ENCODE data around the gene ILKAP. TPM values are rescaled to one million over a fixed set of nuclear protein-coding genes. Genes with fewer than 3 reads are reported as not detected.

The ILKAP gene
- total and polyA plus RNA-seq, 2 donors = 22.3 to 67.0 TPM

DNA sequence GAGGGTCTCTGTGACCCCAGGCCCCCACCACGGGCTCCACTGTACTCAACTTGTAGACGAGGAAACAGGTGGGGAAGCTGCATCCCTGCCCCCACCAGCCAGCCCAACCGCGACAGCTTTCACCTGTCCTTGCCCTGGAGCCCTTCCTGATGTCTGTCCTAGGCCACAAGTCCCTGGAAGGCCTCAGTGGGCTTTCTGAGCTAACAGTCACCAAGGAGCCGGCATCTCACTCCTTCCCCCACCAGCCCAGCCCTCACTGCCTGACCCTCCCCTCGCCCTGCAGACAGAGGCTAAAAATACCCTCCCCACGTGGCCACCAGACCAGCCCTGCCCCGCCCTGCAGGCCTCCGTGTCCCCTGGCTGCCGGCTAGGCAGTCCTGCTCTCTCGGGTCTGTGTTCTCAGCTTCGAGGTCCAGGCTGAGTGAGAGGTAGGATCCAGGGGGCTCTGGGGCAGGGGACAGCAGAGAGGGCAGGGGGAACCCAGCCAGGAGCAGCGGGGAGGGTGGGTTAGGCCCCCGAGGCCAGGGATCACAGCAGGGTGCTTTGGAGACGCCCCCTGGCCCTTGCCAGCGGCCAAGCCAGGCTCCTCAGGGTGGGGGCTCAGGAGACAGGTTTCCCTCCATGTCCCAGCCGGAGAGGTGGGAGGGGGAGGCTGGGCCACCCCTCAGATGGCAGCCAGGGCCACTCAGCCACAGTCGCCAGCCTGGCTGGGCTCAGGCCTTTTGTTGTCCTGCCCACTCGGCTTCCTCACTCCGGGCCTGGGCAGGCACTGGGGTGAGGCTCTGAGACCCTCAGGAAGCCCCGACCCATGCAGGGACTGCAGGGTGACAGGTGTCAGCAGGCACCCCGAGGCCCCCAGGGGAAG lies 64.9 kb downstream of the ILKAP start, which contains the start of gene KLHL30:
KLHL30 (plus strand) TSS at position 338 of the 865 bp plus-strand sequence. CDS start 2,087 bp downstream, outside the sequence.
- H3K4me1 ChIP-seq (ENCODE audit: control insufficient read depth in 2 of 2, insufficient read depth in 2 of 2, low read length in 2 of 2) = no peaks in the 10 kb centered on the region
- WGBS = 88% methylated on average over 22 of the region's 22 CpGs
- H3K27me3 ChIP-seq (ENCODE audit: control insufficient read depth in 2 of 2, insufficient read depth in 1 of 2, low read length in 1 of 2) = no peaks in the 10 kb centered on the region
- no peaks in the 10 kb centered on the region for H3K9me3 ChIP-seq (ENCODE audit: control insufficient read depth in 2 of 2, insufficient read depth in 1 of 2, low read length in 1 of 2)
- H3K27ac ChIP-seq (ENCODE audit: low read depth in 1 of 2, low read length in 1 of 2) = no peak within 1 kb of the TSS
- H3K36me3 ChIP-seq (ENCODE audit: control insufficient read depth in 2 of 2, insufficient read depth in 2 of 2, low read length in 1 of 2) = no peaks in the 10 kb centered on the region
- no peak for DNase-seq (ENCODE audit: low read depth in 6 of 9, low spot score in 9 of 9)
- no peak within 1 kb of the TSS for H3K4me3 ChIP-seq (ENCODE audit: low read length in 2 of 2)

DNA sequence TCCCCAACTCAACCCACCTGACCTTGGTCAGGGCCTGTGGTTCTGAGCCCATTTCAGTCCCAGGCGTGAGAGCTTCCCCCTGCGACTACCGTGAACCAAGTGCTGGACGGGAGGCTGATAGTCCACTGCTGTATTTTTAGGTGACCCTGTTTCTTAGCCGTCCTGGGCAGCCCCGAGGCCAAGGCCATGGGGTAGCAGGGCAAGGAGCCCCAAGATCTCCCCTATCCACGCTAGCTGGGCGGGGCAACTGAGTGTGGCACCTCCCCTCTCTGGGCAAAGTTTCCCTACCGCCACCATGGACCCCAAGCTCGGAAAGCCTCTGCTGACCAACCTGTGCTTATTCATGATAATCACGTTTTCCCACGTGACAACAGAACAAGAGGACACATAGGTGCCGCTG lies 65.6 kb downstream of the ILKAP start:
- 97% methylated on average over 13 of the region's 13 CpGs for WGBS

DNA sequence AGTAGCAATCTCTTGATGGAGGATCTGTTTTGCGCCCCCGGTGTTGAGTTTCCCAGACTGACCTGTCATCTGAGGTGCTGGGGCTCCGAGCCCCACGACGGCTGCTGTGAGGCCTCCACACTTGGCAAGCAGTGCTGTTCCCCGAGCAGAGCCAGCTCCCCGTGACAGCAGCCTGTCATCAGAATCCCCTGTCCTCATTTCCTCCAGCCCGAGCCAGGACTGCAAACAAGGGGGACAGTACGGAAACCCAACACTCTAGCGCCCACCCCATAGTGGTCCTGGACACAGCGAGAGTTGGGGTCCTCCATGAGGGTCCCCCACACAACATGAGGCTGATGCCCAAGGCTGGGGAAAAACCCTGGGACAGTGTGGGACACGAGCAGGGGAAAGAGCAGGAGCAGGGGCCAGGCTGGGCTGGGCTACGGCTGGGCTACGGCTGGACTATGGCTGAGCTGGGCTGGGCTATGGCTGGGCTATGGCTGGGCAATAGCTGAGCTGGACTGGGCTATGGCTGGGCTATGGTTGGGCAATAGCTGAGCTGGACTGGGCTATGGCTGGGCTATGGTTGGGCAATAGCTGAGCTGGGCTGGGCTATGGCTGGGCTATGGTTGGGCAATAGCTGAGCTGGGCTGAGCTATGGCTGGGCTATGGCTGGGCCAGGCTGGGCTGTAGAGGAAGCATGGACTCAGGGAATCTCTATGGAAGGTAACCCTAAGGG lies 66.5 kb downstream of the ILKAP start:
- WGBS = 91% methylated on average over 14 of the region's 14 CpGs
- H3K27me3 ChIP-seq (ENCODE audit: control insufficient read depth in 2 of 2, insufficient read depth in 1 of 2, low read length in 1 of 2) = no peaks in the 10 kb centered on the region
- DNase-seq (ENCODE audit: low read depth in 6 of 9, low spot score in 9 of 9) = no peak

More for the DNA sequence above, 65.6 kb downstream of the ILKAP start:
- H3K27ac ChIP-seq (ENCODE audit: low read depth in 1 of 2, low read length in 1 of 2) = no peak overlapping the region
- DNase-seq (ENCODE audit: low read depth in 6 of 9, low spot score in 9 of 9) = no peak
- H3K27me3 ChIP-seq (ENCODE audit: control insufficient read depth in 2 of 2, insufficient read depth in 1 of 2, low read length in 1 of 2) = no peaks in the 10 kb centered on the region
- no peaks in the 10 kb centered on the region for H3K36me3 ChIP-seq (ENCODE audit: control insufficient read depth in 2 of 2, insufficient read depth in 2 of 2, low read length in 1 of 2)
- H3K4me1 ChIP-seq (ENCODE audit: control insufficient read depth in 2 of 2, insufficient read depth in 2 of 2, low read length in 2 of 2) = no peaks in the 10 kb centered on the region
- H3K4me3 ChIP-seq (ENCODE audit: low read length in 2 of 2) = no peak overlapping the region
- no peaks in the 10 kb centered on the region for H3K9me3 ChIP-seq (ENCODE audit: control insufficient read depth in 2 of 2, insufficient read depth in 1 of 2, low read length in 1 of 2)

DNA sequence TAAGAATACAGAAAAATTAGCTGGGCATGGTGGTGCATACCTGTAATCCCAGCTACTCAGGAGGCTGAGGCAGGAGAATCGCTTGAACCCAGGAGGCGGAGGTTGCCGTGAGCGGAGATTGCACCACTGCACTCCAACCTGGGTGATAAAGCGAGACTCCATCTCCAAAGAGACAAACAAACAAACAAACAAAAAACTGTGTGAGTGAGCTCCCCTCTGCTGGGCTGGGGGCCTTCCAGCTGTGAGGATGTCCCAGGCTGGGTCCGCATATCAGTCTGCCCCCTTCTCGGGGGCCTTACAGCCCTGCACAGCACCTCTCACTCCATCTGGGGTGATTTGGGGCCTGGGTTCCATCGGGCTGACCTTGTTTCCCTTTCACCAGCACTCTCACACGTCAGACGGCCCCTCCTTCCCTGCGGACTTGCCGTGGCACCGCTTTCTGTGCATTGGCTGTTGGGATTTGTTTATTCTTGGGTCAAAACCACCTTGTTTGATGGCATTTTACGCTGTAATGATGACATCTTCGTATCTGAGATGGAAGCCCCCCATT lies 67.8 kb downstream of the ILKAP start:
- no peak overlapping the region for H3K4me3 ChIP-seq (ENCODE audit: low read length in 2 of 2)
- no peaks in the 10 kb centered on the region for H3K4me1 ChIP-seq (ENCODE audit: control insufficient read depth in 2 of 2, insufficient read depth in 2 of 2, low read length in 2 of 2)
- no peaks in the 10 kb centered on the region for H3K27me3 ChIP-seq (ENCODE audit: control insufficient read depth in 2 of 2, insufficient read depth in 1 of 2, low read length in 1 of 2)
- WGBS = 92% methylated on average over 15 of the region's 15 CpGs
- H3K27ac ChIP-seq (ENCODE audit: low read depth in 1 of 2, low read length in 1 of 2) = no peak overlapping the region
- H3K9me3 ChIP-seq (ENCODE audit: control insufficient read depth in 2 of 2, insufficient read depth in 1 of 2, low read length in 1 of 2) = no peaks in the 10 kb centered on the region
- DNase-seq (ENCODE audit: low read depth in 6 of 9, low spot score in 9 of 9) = no peak
- H3K36me3 ChIP-seq (ENCODE audit: control insufficient read depth in 2 of 2, insufficient read depth in 2 of 2, low read length in 1 of 2) = no peaks in the 10 kb centered on the region

More for the DNA sequence above, 66.5 kb downstream of the ILKAP start:
- H3K9me3 ChIP-seq (ENCODE audit: control insufficient read depth in 2 of 2, insufficient read depth in 1 of 2, low read length in 1 of 2) = no peaks in the 10 kb centered on the region
- no peak overlapping the region for H3K4me3 ChIP-seq (ENCODE audit: low read length in 2 of 2)
- no peaks in the 10 kb centered on the region for H3K36me3 ChIP-seq (ENCODE audit: control insufficient read depth in 2 of 2, insufficient read depth in 2 of 2, low read length in 1 of 2)
- H3K4me1 ChIP-seq (ENCODE audit: control insufficient read depth in 2 of 2, insufficient read depth in 2 of 2, low read length in 2 of 2) = no peaks in the 10 kb centered on the region
- H3K27ac ChIP-seq (ENCODE audit: low read depth in 1 of 2, low read length in 1 of 2) = no peak overlapping the region

DNA sequence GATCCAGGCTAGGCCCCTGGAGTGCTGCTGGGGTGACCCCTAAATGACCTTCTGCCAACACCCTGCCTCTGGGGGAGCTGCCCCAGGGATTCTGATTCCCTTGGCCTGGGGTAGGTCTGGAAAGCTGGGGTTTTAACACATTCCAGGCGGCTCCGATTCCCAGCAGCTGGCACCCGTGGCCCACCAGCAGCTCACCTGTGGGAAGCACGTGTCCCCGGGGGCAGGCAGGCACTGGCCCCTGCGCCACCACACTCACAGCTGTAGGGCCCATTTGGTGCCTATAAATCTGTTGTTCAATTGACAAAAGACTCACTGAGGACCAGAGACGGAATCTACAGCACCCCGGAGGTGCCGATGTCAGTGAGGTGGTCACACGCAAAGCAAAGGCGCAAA lies 69.1 kb downstream of the ILKAP start:
- H3K9me3 ChIP-seq (ENCODE audit: control insufficient read depth in 2 of 2, insufficient read depth in 1 of 2, low read length in 1 of 2) = no peaks in the 10 kb centered on the region
- H3K4me3 ChIP-seq (ENCODE audit: low read length in 2 of 2) = no peak overlapping the region
- H3K4me1 ChIP-seq (ENCODE audit: control insufficient read depth in 2 of 2, insufficient read depth in 2 of 2, low read length in 2 of 2) = no peaks in the 10 kb centered on the region
- no peak for DNase-seq (ENCODE audit: low read depth in 6 of 9, low spot score in 9 of 9)
- no peak overlapping the region for H3K27ac ChIP-seq (ENCODE audit: low read depth in 1 of 2, low read length in 1 of 2)
- H3K36me3 ChIP-seq (ENCODE audit: control insufficient read depth in 2 of 2, insufficient read depth in 2 of 2, low read length in 1 of 2) = no peaks in the 10 kb centered on the region
- no peaks in the 10 kb centered on the region for H3K27me3 ChIP-seq (ENCODE audit: control insufficient read depth in 2 of 2, insufficient read depth in 1 of 2, low read length in 1 of 2)
- WGBS = 98% methylated on average over 11 of the region's 11 CpGs

DNA sequence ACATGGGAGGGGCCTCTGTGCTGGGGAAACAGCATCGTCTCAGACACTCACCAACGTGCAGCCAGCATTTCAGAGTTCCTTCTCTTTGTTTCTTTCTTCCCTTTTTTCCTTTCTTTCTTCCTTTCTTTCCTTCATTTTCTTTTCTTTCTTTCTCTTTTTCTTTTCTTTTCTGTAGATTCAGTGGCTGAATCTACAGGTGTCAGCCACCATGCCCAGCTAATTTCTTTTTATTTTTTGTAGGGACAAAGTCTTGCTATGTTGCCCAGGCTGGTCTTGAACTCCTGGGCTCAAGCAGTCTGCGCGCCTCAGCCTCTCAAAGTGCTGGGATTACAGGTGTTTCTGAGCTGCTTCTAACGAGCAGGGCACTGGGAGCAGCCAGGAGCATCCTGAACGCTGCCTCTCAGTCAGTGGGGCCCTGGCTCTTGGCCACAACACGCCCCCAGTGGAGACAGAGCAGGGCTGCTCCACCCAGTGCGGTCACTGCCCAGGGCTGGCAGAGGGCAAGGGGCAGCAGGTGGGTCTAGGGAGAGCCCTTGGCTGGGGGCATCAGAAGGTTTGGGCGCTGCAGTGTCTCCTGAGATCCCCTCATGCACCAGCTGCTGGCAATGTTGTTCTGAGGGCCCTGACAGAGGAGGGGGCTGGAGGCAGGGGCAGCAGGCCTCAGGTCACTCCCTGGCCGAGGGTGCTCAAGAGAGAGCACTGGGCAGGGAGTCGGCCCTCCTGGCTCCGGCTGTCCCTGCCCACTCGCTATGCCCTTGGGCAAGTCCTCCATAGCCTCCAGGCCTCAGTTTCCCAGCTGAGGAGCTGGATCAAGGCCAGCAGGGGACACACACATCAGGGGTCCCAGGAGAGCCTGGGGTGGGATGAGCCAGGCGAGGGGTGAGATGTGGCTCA lies 69.7 kb downstream of the ILKAP start:
- Histone ChIP-seq H3K27ac (ENCODE audit: low read depth in 1 of 2, low read length in 1 of 2) (no peak overlapping the region), H3K36me3 (ENCODE audit: control insufficient read depth in 2 of 2, insufficient read depth in 2 of 2, low read length in 1 of 2) (no peaks in the 10 kb centered on the region), H3K4me3 (ENCODE audit: low read length in 2 of 2) (no peak overlapping the region), H3K4me1 (ENCODE audit: control insufficient read depth in 2 of 2, insufficient read depth in 2 of 2, low read length in 2 of 2) (no peaks in the 10 kb centered on the region), H3K9me3 (ENCODE audit: control insufficient read depth in 2 of 2, insufficient read depth in 1 of 2, low read length in 1 of 2) (no peaks in the 10 kb centered on the region), H3K27me3 (ENCODE audit: control insufficient read depth in 2 of 2, insufficient read depth in 1 of 2, low read length in 1 of 2) (no peaks in the 10 kb centered on the region)
- WGBS = 92% methylated on average over 14 of the region's 14 CpGs
- DNase-seq (ENCODE audit: low read depth in 6 of 9, low spot score in 9 of 9) = no peak

DNA sequence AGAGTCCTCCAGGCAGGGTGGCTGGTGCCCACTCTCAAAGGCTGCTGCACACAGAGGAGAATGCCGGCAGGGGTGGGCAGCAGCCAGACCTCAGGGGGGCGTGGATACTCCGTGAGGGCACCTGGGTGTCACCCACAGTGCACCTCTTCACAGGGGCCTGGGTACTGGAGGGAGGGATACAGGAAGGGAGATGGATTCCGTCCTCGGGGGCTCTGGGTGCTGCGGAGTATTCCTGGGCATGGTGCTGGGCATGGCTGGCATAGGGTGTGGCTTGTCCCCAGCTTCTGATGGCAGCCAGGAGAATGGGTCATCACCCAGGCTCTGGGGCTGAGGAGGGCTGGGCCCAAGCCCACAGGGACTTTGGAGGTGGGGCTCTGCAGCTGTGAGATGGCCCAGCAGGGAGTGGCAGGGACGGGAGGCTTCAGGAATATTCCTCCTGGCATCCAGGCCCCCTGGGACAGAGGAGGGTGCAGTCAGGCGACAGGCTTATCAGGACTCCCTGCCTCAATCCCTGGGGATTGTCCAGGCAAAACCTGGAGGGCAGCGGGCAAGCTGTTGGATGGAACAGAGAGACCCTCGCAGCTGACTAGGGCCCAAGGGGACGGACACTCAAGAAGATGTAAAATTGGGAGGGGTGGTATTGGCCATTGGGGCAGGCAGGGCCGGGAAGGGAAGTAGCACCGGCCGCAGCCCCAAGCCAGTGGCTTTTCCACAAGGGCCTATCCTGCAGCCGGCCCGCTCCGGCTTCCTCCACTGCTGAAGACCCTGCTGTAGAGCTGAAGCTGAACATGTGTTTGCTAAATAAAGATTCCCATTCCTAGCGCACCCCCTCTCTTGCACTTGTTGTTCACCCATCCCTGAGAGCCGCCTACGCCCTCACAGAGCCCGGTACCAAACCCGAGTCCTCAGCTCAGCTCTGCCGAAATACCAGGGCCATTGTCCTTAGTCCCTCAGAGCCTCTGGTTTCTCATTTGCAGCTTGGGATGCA lies 70.7 kb downstream of the ILKAP start:
- Histone ChIP-seq H3K4me3 (ENCODE audit: low read length in 2 of 2) (no peak overlapping the region), H3K27me3 (ENCODE audit: control insufficient read depth in 2 of 2, insufficient read depth in 1 of 2, low read length in 1 of 2) (peaks cover 0 to 2% of the 10 kb centered on the region in 2 donors), H3K27ac (ENCODE audit: low read depth in 1 of 2, low read length in 1 of 2) (no peak overlapping the region), H3K36me3 (ENCODE audit: control insufficient read depth in 2 of 2, insufficient read depth in 2 of 2, low read length in 1 of 2) (no peaks in the 10 kb centered on the region), H3K4me1 (ENCODE audit: control insufficient read depth in 2 of 2, insufficient read depth in 2 of 2, low read length in 2 of 2) (no peaks in the 10 kb centered on the region), H3K9me3 (ENCODE audit: control insufficient read depth in 2 of 2, insufficient read depth in 1 of 2, low read length in 1 of 2) (no peaks in the 10 kb centered on the region)
- WGBS = 96% methylated on average over 23 of the region's 23 CpGs
- DNase-seq (ENCODE audit: low read depth in 6 of 9, low spot score in 9 of 9) = no peak

Data from thymus (tissue), 11 donors.